NK-92 (cell line): ENCODE results near the gene KCNC2.
"Not testable (repeated sequence)": the region's sequence is repeated elsewhere in the genome, so short reads cannot be mapped to it uniquely, and the experiment has no call there.

Experiments used
- DNase-seq: peaks from one replicate; lab custom pipeline; 2025; ENCODE audit not compliant: unreplicated experiment; lab: John Stamatoyannopoulos, UW

Gene KCNC2

DNA sequence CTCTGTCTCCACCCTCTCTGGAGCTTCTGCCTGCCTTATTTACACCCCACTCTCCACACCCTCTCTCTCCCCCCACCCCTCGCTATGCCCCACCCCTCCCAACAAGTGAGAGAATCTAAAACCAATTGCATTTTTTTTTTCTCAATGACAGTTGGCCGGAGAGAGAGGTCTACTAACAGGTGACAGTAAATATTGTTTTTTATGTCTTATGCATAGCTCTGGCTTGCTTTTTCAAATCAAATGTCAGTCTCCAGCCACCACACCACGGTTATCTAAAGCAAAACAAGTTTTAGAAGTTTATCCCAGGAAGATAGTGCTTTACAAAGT lies at the start of gene KCNC2:
Gene KCNC2, minus strand, starts transcription at position 28 of the 327 bp plus-strand sequence.
- DNase-seq = no peak

DNA sequence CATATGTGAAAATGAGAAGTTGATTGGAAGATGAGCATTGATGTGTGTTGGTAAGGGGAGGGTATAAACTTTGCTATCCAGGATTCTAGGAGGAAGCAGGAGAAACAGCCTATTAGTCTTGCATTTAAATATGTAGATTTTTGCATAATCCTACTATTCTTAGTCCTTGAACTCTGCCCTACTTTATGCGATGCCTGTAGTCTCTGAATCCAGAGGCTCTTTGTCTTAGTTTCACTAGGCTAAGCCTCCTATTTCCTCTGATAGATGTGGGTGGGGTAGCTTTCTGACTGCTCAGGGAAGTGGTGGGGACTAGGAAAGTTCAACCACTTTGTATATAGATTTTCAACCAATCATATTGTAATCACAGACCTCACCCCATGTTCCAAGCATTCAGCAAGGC lies 49.5 kb upstream of the KCNC2 start:
- DNase-seq = no peak

DNA sequence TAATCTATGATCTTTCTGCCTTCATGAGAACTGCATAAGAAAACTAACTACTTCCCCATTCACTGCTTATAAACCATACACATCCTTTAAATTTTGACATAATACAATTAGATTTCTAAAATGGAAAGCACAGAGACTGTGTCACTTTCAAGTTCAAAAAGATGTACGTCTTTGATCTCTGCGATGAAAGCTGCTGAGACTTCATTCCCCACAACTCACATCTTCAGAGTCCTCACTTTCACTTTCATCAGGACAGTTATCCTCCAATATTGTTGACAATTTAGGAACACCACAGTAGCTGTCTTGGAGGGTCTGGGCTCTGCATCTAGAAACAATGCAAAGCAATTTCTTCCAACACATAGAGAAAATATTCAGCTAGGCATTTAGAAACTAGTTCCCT lies 47.9 kb upstream of the KCNC2 start:
- DNase-seq = no peak

DNA sequence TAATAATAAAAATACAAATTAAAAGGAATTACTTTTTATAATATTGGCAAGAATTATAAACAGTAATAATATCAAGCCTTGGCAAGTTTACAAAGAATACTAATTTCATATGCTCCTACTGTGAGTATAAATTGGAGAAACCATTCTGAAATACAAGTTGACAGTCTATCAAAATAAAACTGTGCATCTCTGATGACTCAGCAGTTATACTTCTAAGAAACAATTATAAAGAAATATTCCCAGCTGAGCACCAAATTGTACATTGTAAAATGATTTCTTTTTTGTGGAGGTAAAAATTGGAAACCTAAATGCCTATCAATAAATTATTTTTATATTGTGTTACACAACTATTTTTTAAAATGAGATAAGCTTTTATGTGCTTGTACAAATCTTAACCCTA lies 35.5 kb upstream of the KCNC2 start:
- DNase-seq = no peak

DNA sequence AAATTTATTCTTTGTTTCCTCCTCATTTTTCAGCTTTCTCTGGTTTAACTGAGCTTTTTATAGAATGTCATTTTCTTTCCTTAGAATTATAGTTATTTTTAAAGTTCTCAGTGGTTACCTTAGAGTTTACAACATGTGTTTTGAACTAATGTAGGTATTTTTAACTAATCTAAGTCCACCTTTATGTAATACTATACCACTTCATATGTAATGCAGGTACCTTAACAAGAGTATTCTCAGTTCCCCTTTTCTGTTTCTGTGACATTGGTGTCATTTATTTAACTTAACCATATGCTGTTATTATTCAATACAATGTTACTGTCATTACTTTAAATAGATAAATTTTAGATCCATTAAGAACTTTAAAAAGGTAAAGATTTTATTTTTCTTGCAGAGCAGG lies 30.3 kb upstream of the KCNC2 start:
- no peak for DNase-seq

DNA sequence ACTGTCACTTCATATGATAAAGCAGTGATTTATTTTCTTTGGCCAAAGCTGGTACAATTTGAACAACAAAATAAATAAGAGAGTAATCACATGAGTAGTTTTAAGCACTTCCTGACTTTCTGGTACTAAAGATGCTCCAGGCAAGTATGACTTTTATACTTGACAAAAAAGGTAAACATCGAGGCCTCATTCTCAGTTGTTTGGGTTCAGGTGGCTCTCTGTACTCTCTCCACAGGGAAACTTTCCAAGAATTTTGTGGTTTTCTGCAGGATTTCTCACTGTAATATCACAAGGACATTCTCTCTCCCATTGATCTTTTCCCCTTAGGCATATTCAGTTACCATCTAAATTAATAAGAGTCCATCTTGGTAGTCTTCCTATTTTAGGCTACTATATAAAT lies 26.6 kb upstream of the KCNC2 start:
- no peak for DNase-seq

- no peak for DNase-seq
These were observed 17.5 kb upstream of the KCNC2 start for GRCh38 chr12:75227132-75227531.

DNA sequence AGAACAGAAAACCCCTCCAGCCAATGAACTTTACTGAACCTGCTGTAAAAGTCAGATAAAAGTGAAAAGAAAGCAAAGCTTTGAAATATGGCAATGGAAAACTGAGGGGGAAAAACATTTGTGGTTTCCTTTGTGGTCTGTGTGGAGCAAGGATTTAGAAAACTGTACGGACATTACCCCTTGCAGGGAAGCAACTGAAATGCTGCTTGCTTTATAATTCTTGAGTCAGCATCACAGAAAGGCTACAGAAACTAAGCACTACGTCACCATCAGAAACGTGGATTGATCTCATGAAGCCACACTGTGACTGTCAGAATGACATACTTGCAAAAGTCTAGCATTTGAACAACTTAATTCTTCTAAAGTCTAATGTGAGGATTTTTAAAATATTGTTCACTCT lies 2.4 kb upstream of the KCNC2 start:
- no peak for DNase-seq

- no peak for DNase-seq
These were observed 505 bp downstream of the KCNC2 start for GRCh38 chr12:75208856-75209811.

DNA sequence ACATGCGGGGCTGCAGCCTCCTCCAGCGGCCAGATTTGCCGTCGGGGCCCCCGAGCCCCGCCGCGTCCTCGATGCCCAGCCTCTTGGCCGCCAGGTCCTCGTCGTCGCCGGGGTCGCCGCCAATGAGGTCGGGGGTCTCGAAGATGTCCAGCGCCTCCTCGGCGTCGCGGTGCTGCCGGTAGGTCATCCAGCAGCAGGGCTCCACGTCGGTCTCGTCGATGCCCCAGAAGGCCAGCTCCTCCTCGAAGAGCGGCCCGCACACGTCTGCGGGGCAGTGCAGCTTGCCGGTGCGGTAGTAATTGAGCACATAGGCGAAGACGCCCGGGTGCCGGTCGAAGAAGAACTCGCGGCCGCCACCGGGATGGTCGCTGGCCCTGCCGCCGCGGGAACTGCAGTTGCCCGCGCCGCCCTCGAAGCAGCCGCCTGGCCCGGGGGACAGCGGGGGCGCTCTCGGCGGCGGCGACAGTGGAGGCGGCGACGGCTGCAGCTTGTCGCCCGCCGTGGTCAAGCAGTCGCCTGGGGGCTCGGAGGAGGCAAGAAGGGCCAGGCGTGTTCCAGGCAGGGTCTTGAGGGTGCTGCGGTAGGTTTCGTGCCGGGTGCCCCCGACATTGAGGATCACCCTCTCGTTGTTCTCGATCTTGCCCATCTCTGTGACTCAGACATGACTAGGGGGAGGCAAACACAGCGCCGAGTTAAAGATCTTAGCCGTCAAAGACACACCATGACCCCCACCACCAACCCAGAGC lies 2.1 kb downstream of the KCNC2 start:
- no peak for DNase-seq

DNA sequence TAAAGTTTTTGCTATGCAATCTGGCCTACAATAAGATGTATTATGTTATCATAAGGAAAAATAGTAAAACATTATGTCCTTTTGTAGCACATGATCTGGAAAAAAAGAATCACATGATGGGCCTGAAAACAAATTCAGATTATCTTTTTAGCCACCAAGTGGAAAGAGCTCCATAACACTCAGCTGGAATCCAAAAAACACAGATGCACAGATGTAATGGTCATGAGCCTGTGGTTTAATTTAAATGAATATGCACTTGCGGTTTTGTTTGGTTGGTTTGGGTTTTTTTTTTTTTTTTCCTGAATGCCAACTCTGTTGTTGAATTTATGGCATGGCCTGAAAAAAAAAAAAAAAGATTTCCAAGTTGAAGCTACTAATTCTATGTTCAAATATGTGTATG lies 4.1 kb downstream of the KCNC2 start:
- no peak for DNase-seq

GRCh38 chr12:75196865-75197264 lies 12.8 kb downstream of the KCNC2 start:
- no peak for DNase-seq

- DNase-seq = no peak
These were observed 13.2 kb downstream of the KCNC2 start for GRCh38 chr12:75196408-75196807.

DNA sequence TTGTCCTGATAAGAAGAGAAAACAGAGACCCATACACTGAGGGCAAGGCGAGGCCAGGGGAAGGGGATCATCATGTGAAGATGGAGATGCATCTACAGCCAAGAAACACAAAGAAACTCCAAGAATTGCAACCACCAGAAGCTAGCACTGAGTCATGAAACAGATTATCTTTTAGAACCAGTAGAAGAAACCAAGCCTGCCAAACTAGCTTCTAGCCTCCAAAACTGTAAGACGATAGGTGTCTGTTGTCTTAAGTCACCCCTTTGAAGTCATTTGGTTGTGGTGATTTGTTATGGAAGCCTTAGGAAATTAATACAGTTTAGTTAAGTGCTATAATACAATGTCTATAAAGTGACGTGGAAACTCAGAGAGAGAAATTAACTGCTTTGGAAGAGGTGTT lies 15.4 kb downstream of the KCNC2 start:
- no peak for DNase-seq

- no peak for DNase-seq
These were observed 17.4 kb downstream of the KCNC2 start for GRCh38 chr12:75192196-75192595.

GRCh38 chr12:75190846-75191245 lies 18.8 kb downstream of the KCNC2 start:
- DNase-seq = no peak

- DNase-seq = not testable (repeated sequence)
These were observed 23.8 kb downstream of the KCNC2 start for GRCh38 chr12:75185881-75186280.

DNA sequence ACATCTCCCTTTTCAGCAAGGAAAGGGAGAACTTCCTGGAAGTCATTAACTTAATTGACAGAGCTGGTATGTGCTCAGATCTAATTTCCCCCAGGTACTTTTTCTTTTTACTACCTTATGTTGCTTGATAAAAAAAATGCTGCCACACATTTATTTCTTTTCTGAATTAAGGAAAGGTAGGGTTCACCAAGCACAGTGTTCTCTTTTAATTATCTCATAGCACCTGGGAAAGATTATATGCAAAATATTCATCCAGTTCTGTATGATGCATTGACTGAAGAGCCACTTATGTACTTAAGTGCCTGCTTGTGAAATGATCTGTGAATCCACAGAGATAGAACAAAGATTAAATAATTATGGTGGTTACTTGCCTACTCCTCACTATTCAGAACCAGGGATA lies 25.1 kb downstream of the KCNC2 start:
- no peak for DNase-seq

GRCh38 chr12:75183967-75184366 lies 25.7 kb downstream of the KCNC2 start:
- DNase-seq = no peak

- DNase-seq = no peak
These were observed 31.6 kb downstream of the KCNC2 start for GRCh38 chr12:75177997-75178396.

DNA sequence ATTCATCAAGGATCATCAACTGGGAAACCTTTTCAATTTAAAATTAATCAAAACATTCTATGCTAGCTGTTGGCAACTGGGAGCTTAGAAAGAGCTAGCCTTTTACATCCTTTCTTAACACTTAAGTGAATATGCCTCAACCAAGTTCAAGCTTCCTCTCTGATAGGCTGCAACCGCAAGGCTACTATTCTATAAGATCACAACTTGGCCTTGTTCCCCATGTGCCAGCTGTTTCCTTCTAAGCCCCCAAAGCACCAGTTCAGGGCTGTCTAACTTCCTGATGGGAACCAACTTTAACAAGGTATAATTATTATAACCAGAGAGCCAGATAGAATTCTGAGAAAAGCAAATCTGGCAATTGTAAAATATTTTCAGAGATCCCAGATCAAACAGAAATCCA lies 37.0 kb downstream of the KCNC2 start:
- DNase-seq = no peak

DNA sequence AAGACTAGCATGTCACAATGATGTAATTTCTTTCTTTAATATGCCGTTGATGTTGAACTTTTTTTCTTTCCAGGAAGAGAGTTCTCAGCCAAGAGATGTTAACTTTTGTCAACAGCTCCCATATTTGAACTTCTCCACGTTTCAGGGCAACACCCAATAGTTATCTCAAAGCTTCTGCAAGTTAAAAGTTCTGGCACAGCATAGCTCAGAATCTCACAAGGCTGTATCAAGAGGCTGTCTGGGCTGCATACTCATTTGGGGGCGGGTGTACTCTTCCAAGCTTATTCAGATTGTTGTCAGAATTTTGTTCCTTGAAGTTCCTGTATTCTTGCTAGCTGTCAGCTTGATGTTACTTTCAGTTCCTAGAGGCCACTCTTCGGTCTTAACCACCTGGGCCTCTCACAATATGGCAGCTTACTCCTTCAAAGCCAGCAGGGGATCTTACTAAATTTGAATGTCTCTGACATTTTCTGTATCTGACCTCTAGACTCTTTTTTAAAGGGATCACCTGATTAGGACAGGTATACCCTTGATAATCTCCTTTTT lies 38.9 kb downstream of the KCNC2 start:
- DNase-seq = no peak
